Muscle of arm (tissue), 12 donors: ENCODE data around the gene SPATA25. TPM values are rescaled to one million over a fixed set of nuclear protein-coding genes. Genes with fewer than 3 reads are reported as not detected.
"Not testable (repeated sequence)": the region's sequence is repeated elsewhere in the genome, so short reads cannot be mapped to it uniquely, and the experiment has no call there.

Experiments
- DNase-seq: peaks from one replicate; pipeline ENCODE4 v3.0.0-alpha.2; 2013
- polyA plus RNA-seq, 12 donors: library from polyadenylated mRNA; unstranded; fragments of 120-200 nt; gene quantifications; one replicate each; pipeline ENCODE4 v1.2.1, GENCODE V29; 2013; ENCODE audit not compliant: insufficient read length in 12 of 12

The SPATA25 gene
- polyA plus RNA-seq, 12 donors: 2.9 to 17.1 (median 6.7) TPM; not detected in 1

GRCh38 chr20:45894797-45895196 is 7.4 kb upstream of the SPATA25 start:
- no peak for DNase-seq

- no peak for DNase-seq
Observed at GRCh38 chr20:45893831-45894230, 6.4 kb upstream of the SPATA25 start.

DNA sequence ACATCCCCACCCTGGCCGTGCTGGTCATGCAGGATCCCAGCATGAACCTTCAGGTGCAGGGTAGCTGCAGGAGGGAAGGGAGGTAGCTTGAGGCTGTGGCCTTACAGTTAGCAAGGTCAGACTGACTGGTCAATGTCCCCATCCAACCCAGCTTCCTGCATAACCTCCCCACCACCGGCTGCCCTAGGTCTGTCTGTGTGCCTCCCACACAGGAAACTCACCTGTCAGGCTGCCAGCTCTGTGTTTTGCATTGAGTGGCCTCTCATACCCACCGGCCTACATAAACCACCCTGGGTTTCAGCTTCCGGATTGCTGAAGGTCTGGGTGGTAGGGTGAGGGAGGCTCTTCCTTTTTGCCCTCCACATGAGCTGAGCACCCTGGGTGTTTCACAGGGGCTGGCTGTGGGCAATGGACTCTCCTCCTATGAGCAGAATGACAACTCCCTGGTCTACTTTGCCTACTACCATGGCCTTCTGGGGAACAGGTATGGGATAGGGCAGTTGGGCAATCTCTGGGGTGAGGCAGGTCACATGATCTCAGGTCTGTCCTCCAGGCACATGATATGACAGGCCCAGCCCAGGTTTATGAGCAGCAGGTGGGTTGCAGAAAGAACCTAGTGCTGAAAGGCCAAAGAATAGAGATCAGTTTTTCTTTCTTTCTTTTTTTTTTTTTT is 5.5 kb upstream of the SPATA25 start:
- no peak for DNase-seq

DNA sequence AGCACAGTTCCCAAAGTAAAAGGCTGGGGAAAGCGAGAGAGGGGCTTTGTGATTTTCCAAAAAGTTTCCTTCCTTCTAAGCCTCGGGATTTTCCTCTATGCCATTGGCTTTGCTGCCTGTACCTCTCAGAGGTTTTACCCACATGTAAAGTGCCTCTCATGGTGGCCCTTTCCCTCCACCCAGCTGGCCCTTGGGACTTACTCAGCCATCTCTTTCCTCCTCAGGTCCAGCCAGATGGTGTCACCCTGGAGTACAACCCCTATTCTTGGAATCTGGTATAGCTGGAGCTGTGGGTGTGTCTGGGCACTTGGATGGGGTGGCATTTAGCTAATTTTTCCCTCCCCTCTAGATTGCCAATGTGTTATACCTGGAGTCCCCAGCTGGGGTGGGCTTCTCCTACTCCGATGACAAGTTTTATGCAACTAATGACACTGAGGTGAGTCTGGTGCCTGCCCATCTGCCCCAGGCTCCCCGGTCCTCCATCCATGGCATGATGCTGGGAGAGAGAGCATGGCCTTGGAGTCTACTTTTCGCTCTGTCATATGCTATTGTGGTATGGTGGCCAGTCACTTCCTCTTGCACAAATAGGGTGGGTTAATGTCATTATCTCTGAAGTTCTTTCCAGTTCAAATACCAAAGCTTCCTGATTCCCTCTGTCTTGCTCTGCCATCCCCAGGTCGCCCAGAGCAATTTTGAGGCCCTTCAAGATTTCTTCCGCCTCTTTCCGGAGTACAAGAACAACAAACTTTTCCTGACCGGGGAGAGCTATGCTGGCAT is 4.8 kb upstream of the SPATA25 start:
- DNase-seq: no peak

GRCh38 chr20:45890985-45891983 is 3.9 kb upstream of the SPATA25 start, which contains the start of the genes CTSA and NEURL2:
CTSA (plus strand) TSS chr20:45891335; CDS start chr20:45891569, 234 bp downstream.
NEURL2 (minus strand) TSS chr20:45891208; CDS start chr20:45890991, 217 bp downstream.
- DNase-seq: peak; percentile 94

DNA sequence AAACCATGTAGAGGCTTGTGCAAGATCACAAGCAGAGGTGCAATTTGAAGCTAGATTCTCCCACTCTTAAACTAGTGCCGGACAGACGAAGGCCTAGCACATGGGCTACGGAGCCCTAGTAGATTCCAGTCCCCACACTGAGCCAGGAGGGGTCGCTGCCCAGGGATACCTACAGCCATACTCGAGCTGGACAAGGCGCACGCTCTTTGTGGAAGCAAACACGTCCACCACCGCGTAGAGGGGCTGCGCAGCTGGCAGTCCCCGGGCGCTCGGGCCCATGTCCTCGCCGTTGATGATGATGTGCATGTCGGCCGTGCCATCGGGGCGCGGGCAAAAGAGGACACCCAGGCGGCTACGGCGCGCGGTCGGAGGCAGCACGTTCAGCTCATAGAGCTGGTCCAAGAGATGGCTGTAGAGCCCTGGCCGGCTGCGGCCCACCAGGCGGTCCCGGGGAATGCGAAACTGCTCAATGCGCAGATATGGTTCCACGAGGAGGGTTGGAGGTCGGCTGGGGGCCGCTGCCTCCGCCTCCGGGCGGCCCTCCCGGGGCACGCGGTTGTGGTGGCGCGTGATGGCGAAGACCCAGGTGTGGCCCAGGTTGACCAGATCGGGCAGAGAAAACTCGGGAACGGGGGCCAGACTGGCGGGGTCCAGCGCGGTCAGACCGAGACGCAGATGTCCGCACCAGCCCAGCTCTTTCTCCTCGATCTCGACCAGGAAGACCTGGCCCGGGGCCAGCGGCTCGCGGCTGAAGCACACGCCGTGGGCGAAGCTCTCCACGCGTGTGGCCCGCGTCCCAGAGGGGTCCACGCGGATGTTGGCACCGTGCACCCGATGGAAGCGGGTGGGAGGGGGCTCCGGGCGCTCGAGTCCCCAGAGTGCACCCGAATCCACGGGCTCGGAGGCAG is 2.9 kb upstream of the SPATA25 start:
- DNase-seq: peak; percentile 86

- no peak for DNase-seq
Observed at GRCh38 chr20:45888681-45889080, 1.3 kb upstream of the SPATA25 start.

- DNase-seq: no peak
Observed at GRCh38 chr20:45886590-45887345, 654 bp downstream of the SPATA25 start.

- DNase-seq: no peak
Observed at GRCh38 chr20:45883100-45883469, 4.3 kb downstream of the SPATA25 start.

- DNase-seq: no peak
Observed at GRCh38 chr20:45882469-45883099, 4.8 kb downstream of the SPATA25 start.

- peak; percentile 100 for DNase-seq
Observed at GRCh38 chr20:45880988-45881788, 6.2 kb downstream of the SPATA25 start, which contains the start of gene ZSWIM1. ZSWIM1 (plus strand) TSS chr20:45881227; CDS start chr20:45882593, 1,366 bp downstream.

DNA sequence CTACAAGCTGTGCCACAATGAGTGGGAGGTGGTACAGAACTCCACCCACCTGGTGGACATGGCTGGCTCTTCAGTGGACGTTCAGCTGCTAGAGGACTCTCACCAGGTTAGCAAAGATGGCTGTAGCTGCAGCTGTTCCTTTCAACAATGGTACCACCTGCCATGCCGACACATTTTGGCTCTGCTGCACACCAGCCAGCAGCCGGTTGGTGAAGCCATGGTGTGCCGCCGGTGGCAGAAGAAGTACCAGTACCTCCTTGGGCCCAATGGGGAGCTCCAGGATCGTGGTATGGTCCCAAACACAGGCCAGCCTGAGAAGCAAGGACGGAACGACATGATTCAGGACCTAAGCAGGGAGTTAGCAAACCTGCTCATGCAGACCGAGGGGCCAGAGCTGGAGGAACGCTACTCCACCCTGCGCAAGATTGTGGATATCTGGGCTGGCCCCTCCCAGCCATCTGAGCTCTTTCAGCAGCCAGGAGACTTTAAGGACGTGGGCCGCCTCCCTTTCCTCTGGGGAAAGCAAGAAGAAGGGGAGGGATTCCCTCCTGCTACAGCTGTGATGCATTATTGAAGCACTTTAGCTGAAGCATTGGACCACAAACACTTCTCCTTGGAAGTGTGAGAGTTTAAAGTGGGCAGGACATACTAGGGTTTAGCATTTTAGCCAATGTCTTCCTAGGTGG is 9.2 kb downstream of the SPATA25 start:
- DNase-seq: peak; percentile 31

DNA sequence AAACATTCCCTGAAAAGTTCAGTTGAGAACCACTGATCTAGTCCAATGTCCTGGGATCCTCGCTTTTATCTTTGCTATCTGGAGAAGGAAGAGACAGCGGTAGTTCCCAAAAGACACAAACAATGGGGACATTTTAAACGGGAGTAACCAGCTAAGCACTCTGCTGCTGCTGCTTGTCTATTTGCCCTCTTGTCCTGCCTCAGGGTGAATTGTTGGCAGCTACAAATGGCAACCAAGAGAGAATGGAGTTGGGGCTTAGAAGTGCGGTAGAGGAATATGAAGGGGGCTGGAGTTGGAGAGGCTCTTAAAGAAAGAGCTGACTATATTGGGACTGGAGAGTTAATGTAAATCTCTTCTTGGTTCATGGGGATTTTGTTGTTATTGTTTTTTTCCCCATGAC is 12.8 kb downstream of the SPATA25 start:
- DNase-seq: no peak

GRCh38 chr20:45874104-45874481 is 13.3 kb downstream of the SPATA25 start:
- DNase-seq: not testable (repeated sequence)

- DNase-seq: no peak
Observed at GRCh38 chr20:45873409-45874103, 13.9 kb downstream of the SPATA25 start.

GRCh38 chr20:45872626-45873025 is 14.8 kb downstream of the SPATA25 start:
- no peak for DNase-seq

DNA sequence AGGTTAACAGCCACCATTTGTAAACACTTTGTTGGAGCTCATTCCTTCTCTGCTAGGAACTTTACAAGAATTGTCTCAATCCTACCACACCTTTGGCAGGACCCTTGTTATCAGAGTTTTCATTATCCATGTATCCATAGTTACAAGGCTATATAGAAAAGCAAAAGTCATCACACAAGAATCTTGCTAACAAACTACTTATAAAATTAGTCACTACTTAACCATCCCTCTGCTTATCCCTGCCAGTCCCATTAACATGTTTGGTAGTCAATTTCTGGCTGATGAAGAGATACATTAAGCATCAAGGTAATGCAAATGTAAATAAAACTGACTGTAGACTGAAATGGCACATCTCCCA is 19.6 kb downstream of the SPATA25 start:
- no peak for DNase-seq
